Endodermal cell (in vitro differentiated cells): Measurements from ENCODE around the gene CLVS2. TPM values are rescaled to one million over a fixed set of nuclear protein-coding genes. Genes with fewer than 3 reads are reported as not detected.

Experiments used
- DNase-seq: peaks from one replicate; pipeline ENCODE4 v3.0.0-alpha.2; 2017
- H3K27ac ChIP-seq: 2 replicates; pipeline ENCODE4 v1.5.1; 2013; ENCODE audit warnings: mild to moderate bottlenecking, low read depth, low read length, moderate library complexity
- H3K27me3 ChIP-seq: 2 replicates; pipeline ENCODE4 v1.6.1; 2013; ENCODE audit warnings: mild to moderate bottlenecking, low read length, moderate library complexity; ENCODE audit not compliant: insufficient read depth, control insufficient read depth, poor library complexity, severe bottlenecking
- H3K36me3 ChIP-seq: 2 replicates; pipeline ENCODE4 v1.7.0; 2013; ENCODE audit warnings: mild to moderate bottlenecking, low read length, moderate library complexity; ENCODE audit not compliant: control insufficient read depth, insufficient read depth
- H3K4me1 ChIP-seq: one replicate; pipeline ENCODE4 v1.7.0; 2013; ENCODE audit warnings: low read length; ENCODE audit not compliant: control insufficient read depth, insufficient read depth
- H3K4me3 ChIP-seq: 2 replicates; pipeline ENCODE4 v1.5.1; 2013; ENCODE audit warnings: mild to moderate bottlenecking, low read length, moderate library complexity
- H3K9ac ChIP-seq: 2 replicates; pipeline ENCODE4 v1.6.1; 2013; ENCODE audit warnings: mild to moderate bottlenecking, low read length, moderate library complexity; ENCODE audit not compliant: poor library complexity, severe bottlenecking; ENCODE audit errors: extremely low read depth
- H3K9me3 ChIP-seq: 2 replicates; pipeline ENCODE4 v1.6.1; 2013; ENCODE audit warnings: mild to moderate bottlenecking, low read length, moderate library complexity; ENCODE audit not compliant: control insufficient read depth
- H3K27ac Mint-ChIP-seq: 2 replicates; pipeline ENCODE4 v1.8.0; 2020; ENCODE audit warnings: mixed read lengths
- H3K27me3 Mint-ChIP-seq: 2 replicates; pipeline ENCODE4 v1.8.0; 2021; ENCODE audit warnings: mild to moderate bottlenecking, mixed read lengths; ENCODE audit not compliant: insufficient read depth
- H3K36me3 Mint-ChIP-seq: 2 replicates; pipeline ENCODE4 v1.8.0; 2020; ENCODE audit warnings: low read depth, mixed read lengths
- H3K4me1 Mint-ChIP-seq: 2 replicates; pipeline ENCODE4 v1.8.0; 2020; ENCODE audit warnings: mixed read lengths
- H3K4me3 Mint-ChIP-seq: 2 replicates; pipeline ENCODE4 v1.8.0; 2020; ENCODE audit warnings: mild to moderate bottlenecking, moderate library complexity, mixed read lengths
- H3K9me3 Mint-ChIP-seq: 2 replicates; pipeline ENCODE4 v1.8.0; 2020; ENCODE audit warnings: mild to moderate bottlenecking, mixed read lengths
- CTCF ChIP-seq: fragments of 200-600 bp; sonication (generic); conservative IDR thresholded peaks from 2 replicates; pipeline ENCODE4 v1.5.0; 2021; ENCODE audit warnings: antibody characterized with exemption, mild to moderate bottlenecking
- WGBS, 2 experiments: methylation state at CpG; one replicate each; pipeline versions ENCODE4 v1.1.5 to v1.1.7; 2013; ENCODE audit warnings: missing lambda C conversion rate in 2 of 2, mixed read lengths in 1 of 2; ENCODE audit not compliant: insufficient coverage in 1 of 2, insufficient read length in 1 of 2; 5-methylcytosine and 5-hydroxymethylcytosine counted together
- total RNA-seq, 2 donors: library from RNA; stranded (reverse); fragmentation: NEBNext Ultra II Directional in 1 of 2; extraction: Animal tissue kit (Norgen Biotek cat#: 25700) in 1 of 2; gene quantifications; 2 replicates in 1 of 2; 3 replicates in 1 of 2; pipeline ENCODE4 v1.2.1, GENCODE V29; 2021

CLVS2 gene
- total RNA-seq, 2 donors from 2014 or later = 38.9 to 48.1 TPM

GRCh38 chr6:123085403-123085802 lies 89.4 kb downstream of the CLVS2 start:
- Histone ChIP-seq H3K36me3 (no peaks in the 10 kb centered on the region), H3K4me1 (no peaks in the 10 kb centered on the region), H3K27ac (no peak overlapping the region), H3K4me3 (no peak overlapping the region), H3K9me3 (no peaks in the 10 kb centered on the region), H3K9ac (no peak overlapping the region), H3K27me3 (no peaks in the 10 kb centered on the region)
- DNase-seq = no peak
- H3K27me3 Mint-ChIP-seq = peaks cover 3% of the 10 kb centered on the region
- no peak overlapping the region for H3K27ac Mint-ChIP-seq
- H3K4me1 Mint-ChIP-seq = no peaks in the 10 kb centered on the region
- H3K9me3 Mint-ChIP-seq = no peaks in the 10 kb centered on the region
- H3K36me3 Mint-ChIP-seq = no peaks in the 10 kb centered on the region
- no peak overlapping the region for H3K4me3 Mint-ChIP-seq
- WGBS, 2 experiments = 89 to 100% methylated on average over 2 to 5 of the region's 5 CpGs
- TF ChIP-seq CTCF = no peak

GRCh38 chr6:123089226-123089625 lies 93.2 kb downstream of the CLVS2 start:
- Histone ChIP-seq H3K4me3 (no peak overlapping the region), H3K27me3 (no peaks in the 10 kb centered on the region), H3K4me1 (no peaks in the 10 kb centered on the region), H3K36me3 (no peaks in the 10 kb centered on the region), H3K9ac (no peak overlapping the region), H3K27ac (no peak overlapping the region), H3K9me3 (no peaks in the 10 kb centered on the region)
- WGBS, 2 experiments = 96 to 100% methylated on average over 1 of the region's 1 CpG
- no peak for TF ChIP-seq CTCF
- peaks cover 2% of the 10 kb centered on the region for H3K4me1 Mint-ChIP-seq
- no peaks in the 10 kb centered on the region for H3K27me3 Mint-ChIP-seq
- H3K36me3 Mint-ChIP-seq = no peaks in the 10 kb centered on the region
- H3K9me3 Mint-ChIP-seq = no peaks in the 10 kb centered on the region
- no peak overlapping the region for H3K27ac Mint-ChIP-seq
- no peak overlapping the region for H3K4me3 Mint-ChIP-seq
- no peak for DNase-seq

GRCh38 chr6:123091091-123091895 lies 95.3 kb downstream of the CLVS2 start:
- H3K9ac ChIP-seq = no peak overlapping the region
- no peak overlapping the region for H3K27ac Mint-ChIP-seq
- H3K27ac ChIP-seq = no peak overlapping the region

More at GRCh38 chr6:123091091-123091895, 95.3 kb downstream of the CLVS2 start:
- no peak for DNase-seq
- Histone ChIP-seq H3K4me3 (no peak overlapping the region), H3K27me3 (no peaks in the 10 kb centered on the region), H3K4me1 (no peaks in the 10 kb centered on the region), H3K9me3 (no peaks in the 10 kb centered on the region), H3K36me3 (no peaks in the 10 kb centered on the region)
- whole genome bisulfite sequencing, 2 experiments = 96 to 100% methylated on average over 2 of the region's 2 CpGs
- peaks cover 5% of the 10 kb centered on the region for H3K4me1 Mint-ChIP-seq
- no peak overlapping the region for H3K4me3 Mint-ChIP-seq
- H3K36me3 Mint-ChIP-seq = no peaks in the 10 kb centered on the region
- no peaks in the 10 kb centered on the region for H3K9me3 Mint-ChIP-seq
- no peak for TF ChIP-seq CTCF
- H3K27me3 Mint-ChIP-seq = no peaks in the 10 kb centered on the region
